WTC11 (cell line): ENCODE data around the gene SIN3A. TPM values are rescaled to one million over a fixed set of nuclear protein-coding genes. Genes with fewer than 3 reads are reported as not detected.
A peak's percentile ranks its signal among the peaks of the same experiment; 100 is the strongest.
"Not testable (repeated sequence)": the region's sequence is repeated elsewhere in the genome, so short reads cannot be mapped to it uniquely, and the experiment has no call there.

Experiments
- ATAC-seq: fragments of 200-7000 bp; cut with Tn5 transposase; 2 replicates; pipeline ENCODE4 v1.10.0; 2021; ENCODE audit warnings: mild to moderate bottlenecking, moderate library complexity
- CTCF ChIA-PET: fragments of 300-600 bp; sonication (Branson Sonifier 250); formaldehyde crosslinking; loops from one replicate; lab custom pipeline; 2021; ENCODE audit warnings: antibody characterized with exemption; lab: Charles Lee
- POLR2A ChIA-PET: fragments of 350-600 bp; sonication (Branson Sonifier 250); formaldehyde crosslinking; loops from one replicate; lab custom pipeline; 2021; ENCODE audit warnings: antibody characterized with exemption; lab: Charles Lee
- DNase-seq: peaks from one replicate; pipeline ENCODE4 v3.0.0; 2021; ENCODE audit warnings: low spot score
- H3K27ac Mint-ChIP-seq: 2 replicates; pipeline ENCODE4 v1.8.0; 2021; ENCODE audit warnings: mixed read lengths
- H3K27me3 Mint-ChIP-seq: 2 replicates; pipeline ENCODE4 v1.8.0; 2021; ENCODE audit warnings: low read depth, mild to moderate bottlenecking, moderate library complexity, mixed read lengths
- H3K36me3 Mint-ChIP-seq: 2 replicates; pipeline ENCODE4 v1.8.0; 2021; ENCODE audit warnings: mixed read lengths
- H3K4me1 Mint-ChIP-seq: 2 replicates; pipeline ENCODE4 v1.8.0; 2022; ENCODE audit warnings: mixed read lengths
- H3K4me3 Mint-ChIP-seq: 2 replicates; pipeline ENCODE4 v1.8.0; 2021; ENCODE audit warnings: mild to moderate bottlenecking, moderate library complexity, mixed read lengths
- H3K9me3 Mint-ChIP-seq: 2 replicates; pipeline ENCODE4 v1.8.0; 2021; ENCODE audit warnings: mixed read lengths
- ATF2 ChIP-seq: sonication (generic); formaldehyde crosslinking; IDR thresholded peaks from 2 replicates; pipeline ENCODE4 v1.8.1; 2022; ENCODE audit warnings: low read depth, missing genetic modification reagents, borderline replicate concordance
- CTCF ChIP-seq: fragments of 200-600 bp; IDR thresholded peaks from 2 replicates; pipeline ENCODE4 v1.8.0; 2022; ENCODE audit warnings: antibody characterized with exemption
- ERG ChIP-seq: fragments of 250-450 bp; sonication (Bioruptor Pico); IDR thresholded peaks from 2 replicates; pipeline ENCODE4 v1.8.0; 2021; ENCODE audit warnings: mild to moderate bottlenecking
- GTF2I ChIP-seq: fragments of 250-450 bp; sonication (Bioruptor Pico); conservative IDR thresholded peaks from 2 replicates; pipeline ENCODE4 v1.4.0; 2021; ENCODE audit warnings: mild to moderate bottlenecking
- TCF7 ChIP-seq: sonication (generic); formaldehyde crosslinking; IDR thresholded peaks from 2 replicates; pipeline ENCODE4 v1.8.0; 2022; ENCODE audit warnings: mild to moderate bottlenecking, low read depth, missing genetic modification reagents, moderate library complexity
- USF2 ChIP-seq: sonication (generic); formaldehyde crosslinking; IDR thresholded peaks from 2 replicates; pipeline ENCODE4 v1.8.1; 2023; ENCODE audit warnings: mild to moderate bottlenecking, missing genetic modification reagents, moderate library complexity
- ZNF121 ChIP-seq: sonication (generic); formaldehyde crosslinking; IDR thresholded peaks from 2 replicates; pipeline ENCODE4 v1.8.0; 2023; ENCODE audit warnings: missing genetic modification reagents
- ZNF138 ChIP-seq: sonication (generic); formaldehyde crosslinking; conservative IDR thresholded peaks from 2 replicates; pipeline ENCODE4 v1.8.1; 2022; ENCODE audit warnings: mild to moderate bottlenecking, moderate library complexity, missing genetic modification reagents
- ZNF532 ChIP-seq: fragments of 250-450 bp; sonication (Bioruptor Pico); IDR thresholded peaks from 2 replicates; pipeline ENCODE4 v1.9.0; 2021; ENCODE audit warnings: mild to moderate bottlenecking, borderline replicate concordance
- total RNA-seq: library from RNA; stranded (reverse); gene quantifications from 3 replicates; pipeline ENCODE4 v1.2.3, GENCODE V29; 2021

Gene SIN3A
- total RNA-seq, 1 experiment from 2014 or later = 113 TPM

GRCh38 chr15:75445324-75445723 is 6.2 kb downstream of the SIN3A start:
- H3K9me3 Mint-ChIP-seq, H3K27ac Mint-ChIP-seq, ATAC-seq, H3K4me3 Mint-ChIP-seq, DNase-seq, H3K27me3 Mint-ChIP-seq: not testable (repeated sequence)
- Mint-ChIP-seq H3K4me1 (peaks cover 18% of the 10 kb centered on the region), H3K36me3 (peaks cover 21% of the 10 kb centered on the region)
- CTCF ChIA-PET = interaction anchor here (1.5 kb wide), 1 partner anchor 9 kb away, joined by 4 read pairs; no protein-coding TSS in a partner anchor
- POLR2A ChIA-PET = interaction anchor here (0.7 to 3.5 kb wide), 2 partner anchors 8 to 396 kb away, joined by 6 to 17 read pairs; no protein-coding TSS in a partner anchor

DNA sequence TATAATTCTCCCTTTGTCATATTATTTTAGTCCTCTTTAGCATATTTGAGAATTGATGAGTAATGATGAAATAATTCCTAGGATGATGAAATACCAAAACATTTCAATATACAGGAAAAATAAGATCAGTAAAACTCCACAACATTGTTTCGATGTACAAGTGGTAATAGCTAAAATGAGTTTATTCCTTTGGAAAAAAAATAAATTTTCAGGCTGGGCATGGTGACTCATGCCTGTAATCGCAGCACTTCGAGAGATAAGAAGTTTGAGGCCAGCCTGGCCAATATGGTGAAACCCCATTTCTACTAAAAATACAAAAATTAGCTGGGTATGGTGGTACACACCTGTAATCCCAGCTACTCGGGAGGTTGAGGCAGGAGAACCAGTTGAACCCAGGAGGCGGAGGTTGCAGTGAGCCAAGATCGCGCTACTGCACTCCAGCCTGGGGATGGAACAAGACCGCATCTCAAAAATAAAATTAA is 7.5 kb downstream of the SIN3A start:
- Mint-ChIP-seq H3K4me1 (peaks cover 12% of the 10 kb centered on the region), H3K27ac (peak overlapping the region; percentile 74), H3K36me3 (peaks cover 22% of the 10 kb centered on the region)
- CTCF ChIA-PET, H3K27me3 Mint-ChIP-seq, H3K9me3 Mint-ChIP-seq, DNase-seq, H3K4me3 Mint-ChIP-seq, ATAC-seq: not testable (repeated sequence)
- POLR2A ChIA-PET = interaction anchor here (3.5 kb wide), 1 partner anchor 10 kb away, joined by 17 read pairs; no protein-coding TSS in a partner anchor

DNA sequence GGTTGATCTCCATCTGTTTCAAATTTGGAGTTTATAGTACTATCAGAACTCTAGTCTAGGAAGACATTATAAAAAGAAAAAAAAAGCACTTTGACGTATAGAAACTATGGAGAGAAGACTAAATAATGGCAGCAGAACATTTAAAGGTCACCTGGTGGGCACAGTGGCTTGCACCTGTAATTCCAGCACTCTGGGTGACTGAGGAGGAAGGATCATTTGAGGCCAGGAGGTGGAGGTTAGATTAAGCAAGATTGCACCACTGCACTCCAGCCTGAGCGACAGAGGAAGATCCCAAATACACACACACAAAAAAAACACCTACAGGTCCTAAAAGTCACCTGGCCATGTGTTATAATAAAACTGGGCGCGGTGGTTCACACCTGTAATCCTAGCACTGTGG is 13.8 kb downstream of the SIN3A start:
- POLR2A ChIA-PET = no interaction called here
- TF ChIP-seq ZNF532 (CRISPR knock-in tag) (no peak), ZNF121 (CRISPR knock-in tag) (no peak), TCF7 (no peak), ERG (CRISPR knock-in tag) (no peak)
- DNase-seq = no peak
- no peaks in the 10 kb centered on the region for H3K27me3 Mint-ChIP-seq
- 0 out of 2 replicates have a peak, but pooled peaks cover 3% of the 10 kb centered on the region for H3K4me1 Mint-ChIP-seq
- no peak for ATAC-seq
- peak overlapping the region; percentile 87; the same call in 1 of the 2 replicates for H3K27ac Mint-ChIP-seq
- H3K36me3 Mint-ChIP-seq = peaks cover 19% of the 10 kb centered on the region
- no peaks in the 10 kb centered on the region for H3K9me3 Mint-ChIP-seq
- H3K4me3 Mint-ChIP-seq = no peak overlapping the region
- CTCF ChIA-PET = interaction anchor here (1.3 kb wide), 1 partner anchor 70 kb away, joined by 3 read pairs; no protein-coding TSS in a partner anchor

DNA sequence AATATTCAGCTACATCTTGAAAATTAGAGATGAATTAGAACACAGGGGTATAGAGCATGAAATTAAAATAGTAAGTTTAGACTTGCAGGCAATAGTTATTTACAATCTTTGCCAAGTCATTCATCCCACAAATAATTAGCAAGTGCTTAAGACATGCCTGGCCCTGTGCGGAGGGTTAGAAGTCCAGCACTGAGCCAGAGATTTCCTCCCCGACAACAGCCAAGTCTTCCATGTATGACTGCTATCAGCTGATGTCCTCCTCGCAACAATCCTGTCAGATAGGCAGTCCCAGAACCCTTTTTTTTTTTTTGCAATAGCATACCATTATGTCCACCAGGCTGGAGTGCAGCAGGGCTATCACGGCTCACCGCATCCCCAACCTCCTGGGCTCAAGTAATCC is 14.6 kb downstream of the SIN3A start:
- Mint-ChIP-seq H3K9me3 (no peaks in the 10 kb centered on the region), H3K4me1 (0 out of 2 replicates have a peak, but pooled peaks cover 3% of the 10 kb centered on the region), H3K4me3 (no peak overlapping the region), H3K27ac (no peak overlapping the region), H3K36me3 (peaks cover 19% of the 10 kb centered on the region), H3K27me3 (no peaks in the 10 kb centered on the region)
- DNase-seq = no peak
- ATAC-seq = no peak
- POLR2A ChIA-PET = no interaction called here
- CTCF ChIA-PET = no interaction called here
- no peak for TF ChIP-seq USF2
- no peak for TF ChIP-seq CTCF
- TF ChIP-seq ZNF138 = no peak
- TF ChIP-seq GTF2I (CRISPR knock-in tag) = no peak
- TF ChIP-seq ATF2 (CRISPR knock-in tag) = no peak
